Medulla oblongata (tissue), 1 donor: ENCODE data around the gene PAX7.

Experiments used
- DNase-seq: peaks from one replicate; pipeline ENCODE4 v3.0.0-alpha.2; 2015; ENCODE audit errors: extremely low spot score

The PAX7 gene

DNA sequence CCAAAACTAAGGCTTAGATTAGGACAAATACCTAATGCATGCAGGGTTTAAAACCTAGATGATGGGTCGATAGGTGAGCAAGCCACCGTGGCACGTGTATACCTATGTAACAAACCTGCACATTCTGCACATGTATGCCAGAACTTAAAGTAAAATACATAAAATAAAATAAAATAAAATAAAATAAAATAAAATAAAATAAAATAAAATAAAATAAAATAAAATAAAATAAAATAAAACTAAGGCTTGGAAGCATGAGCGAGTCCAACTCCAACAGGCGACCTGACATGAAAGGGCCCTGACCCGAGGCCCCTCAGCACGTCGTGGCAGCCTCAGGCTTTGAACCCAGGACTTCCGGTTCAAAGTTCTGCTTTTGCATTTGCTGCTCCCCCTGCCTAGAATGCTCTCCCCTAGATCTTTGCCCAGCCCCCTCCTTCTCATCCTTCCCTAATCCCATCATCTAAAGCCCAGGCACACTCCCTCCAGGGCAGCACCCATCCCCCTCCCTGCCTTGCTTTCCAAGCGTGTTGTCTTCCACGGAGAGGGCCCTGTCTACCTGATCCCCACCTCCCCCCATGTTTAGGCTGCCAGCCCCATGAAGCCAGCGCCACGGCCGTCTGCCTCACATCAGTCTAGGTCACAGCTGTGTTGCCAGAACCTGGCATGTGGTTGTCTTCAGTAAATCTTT lies 164.5 kb downstream of the PAX7 start:
- no peak for DNase-seq

DNA sequence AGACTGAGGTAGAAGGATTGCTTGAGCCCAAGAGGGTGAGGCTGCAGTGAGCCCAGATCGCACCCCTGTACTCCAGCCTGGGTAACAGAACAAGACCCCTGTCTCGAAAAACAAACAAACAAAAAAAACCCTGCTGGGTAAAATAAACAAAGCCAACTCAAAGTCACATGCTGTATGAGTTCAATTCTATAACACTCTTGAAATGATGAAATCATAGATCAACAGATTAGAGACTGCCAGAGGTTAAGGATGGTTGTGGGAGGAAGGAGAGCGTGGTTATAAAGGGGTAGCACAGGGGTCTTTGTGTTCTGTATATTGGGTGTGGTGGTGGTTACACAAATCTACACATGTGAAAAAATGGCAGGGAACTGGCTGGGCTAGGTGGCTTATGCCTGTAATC lies 166.3 kb downstream of the PAX7 start:
- DNase-seq, result no peak
